ENCODE measurements around the gene POMT1. TPM values are rescaled to one million over a fixed set of nuclear protein-coding genes. Genes with fewer than 3 reads are reported as not detected.

The POMT1 gene
- total RNA-seq, 1 donor from 2014 or later = 40.0 TPM

- DNase-seq (ENCODE audit: extremely low read depth, low read depth, low spot score) = no peak
Observed at GRCh38 chr9:131523451-131524435, 21.0 kb downstream of the POMT1 start.

GRCh38 chr9:131524665-131525315, 22.1 kb downstream of the POMT1 start:
- no peak for DNase-seq (ENCODE audit: extremely low read depth, low read depth, low spot score)

DNA sequence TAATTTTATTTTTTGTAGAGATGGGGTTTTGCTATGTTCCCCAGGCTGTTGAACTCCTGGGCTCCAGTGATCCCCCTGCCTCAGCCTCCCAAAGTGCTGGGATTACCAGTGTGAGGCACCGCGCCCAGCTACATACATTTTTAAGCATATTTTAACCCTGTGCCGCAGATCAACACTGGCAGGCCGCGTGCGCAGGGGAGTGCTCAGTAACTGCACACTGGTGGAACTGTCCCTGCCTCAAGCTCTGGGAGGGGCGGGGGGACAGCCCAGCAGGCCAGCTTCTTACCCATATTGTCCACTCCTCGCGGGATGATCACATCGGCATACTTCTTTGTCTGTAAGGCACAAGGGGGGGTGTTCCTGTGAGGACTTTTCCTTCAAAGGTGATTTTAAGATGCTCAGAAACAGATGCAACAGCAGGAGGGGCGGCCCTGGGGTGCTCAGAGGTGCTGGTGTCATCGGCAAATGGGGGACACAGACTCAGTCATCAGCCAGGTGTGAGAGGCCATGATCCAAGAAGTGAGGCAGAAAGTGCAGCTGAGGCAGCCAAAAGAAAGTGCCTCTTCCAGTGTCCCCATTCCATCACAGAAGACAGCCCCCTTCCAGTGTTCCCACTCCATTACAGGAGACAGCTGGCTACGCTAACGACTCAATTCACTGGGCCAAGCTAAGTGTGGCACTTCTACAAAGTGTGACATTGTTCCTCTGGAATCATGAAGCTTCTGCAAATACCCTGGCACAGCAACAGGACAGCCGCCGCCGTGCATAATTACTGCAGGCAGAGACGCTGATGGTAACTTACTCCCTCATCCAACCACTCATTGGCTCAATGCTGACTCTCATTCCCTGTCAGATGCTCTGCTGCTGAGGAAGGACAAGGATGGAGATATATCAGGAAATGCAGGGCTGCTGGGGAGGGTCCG, 23.2 kb downstream of the POMT1 start:
- no peak for DNase-seq (ENCODE audit: extremely low read depth, low read depth, low spot score)

DNA sequence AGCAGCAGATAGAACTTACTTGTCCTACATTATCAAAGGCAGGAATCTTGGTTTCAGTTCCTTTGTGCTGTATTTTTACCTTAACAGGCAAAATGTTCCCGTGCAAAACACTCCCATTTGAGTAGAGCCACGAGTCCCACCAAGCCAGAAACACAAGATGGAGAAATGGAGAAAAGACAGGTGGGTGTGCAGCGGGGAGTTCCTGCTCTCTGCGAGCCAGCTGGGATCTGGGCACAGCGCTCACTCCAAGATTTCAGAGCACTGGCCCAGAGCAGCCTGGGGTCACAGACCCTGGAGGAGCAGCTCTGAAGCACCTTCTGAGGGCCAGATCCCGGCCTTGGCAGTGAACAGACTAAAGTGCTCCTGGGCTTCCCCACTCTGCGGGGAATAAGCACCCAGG, 25.5 kb downstream of the POMT1 start:
- no peak for DNase-seq (ENCODE audit: extremely low read depth, low read depth, low spot score)

- no peak for DNase-seq (ENCODE audit: extremely low read depth, low read depth, low spot score)
Observed at GRCh38 chr9:131528886-131529505, 26.3 kb downstream of the POMT1 start.

DNA sequence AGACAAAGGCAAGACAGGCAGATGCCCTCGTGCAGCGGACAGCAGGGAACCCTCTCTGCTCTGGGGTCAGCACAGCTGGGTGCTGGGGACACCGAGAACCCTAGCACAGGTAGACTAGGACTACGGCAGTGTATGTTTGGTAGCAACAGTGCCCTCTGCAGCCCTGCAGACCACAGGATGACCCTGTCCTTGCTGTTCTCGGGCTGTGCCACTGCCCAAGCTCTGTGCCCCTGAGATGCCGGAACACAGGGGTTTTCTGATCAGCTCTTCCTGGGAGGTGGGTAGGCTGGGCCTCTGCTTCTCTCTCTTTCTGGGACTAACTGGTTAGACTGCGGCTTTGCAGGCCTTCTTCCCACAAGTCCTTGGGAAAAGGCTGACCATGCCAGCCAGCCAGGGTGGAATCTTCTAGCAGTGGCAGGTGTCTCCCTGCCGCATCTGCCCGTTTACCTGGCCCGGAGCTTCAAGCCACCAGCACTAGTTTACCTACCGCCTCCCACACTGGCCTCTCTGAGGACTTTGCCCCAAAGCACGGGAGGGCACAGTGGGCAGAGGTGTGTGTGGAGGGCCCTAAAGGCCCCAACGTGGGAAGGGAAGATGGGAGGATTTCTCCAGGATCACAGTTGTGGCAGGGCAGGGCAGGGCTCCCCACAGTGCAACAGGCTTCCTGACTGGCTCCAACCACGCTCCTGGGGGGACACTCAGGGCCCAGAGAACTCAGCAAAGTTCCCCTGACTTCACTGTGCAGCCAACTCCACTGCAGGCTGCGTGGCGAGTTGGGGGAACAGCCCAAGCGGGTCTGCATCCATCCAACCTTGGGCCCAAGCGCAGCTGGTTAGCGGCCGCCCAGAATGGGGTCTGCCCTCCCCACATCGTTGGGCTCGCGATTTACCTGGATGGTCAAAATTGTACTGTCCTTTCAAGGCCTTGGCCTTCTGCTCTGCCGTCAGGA, 27.2 kb downstream of the POMT1 start:
- DNase-seq (ENCODE audit: extremely low read depth, low read depth, low spot score) = no peak

- DNase-seq (ENCODE audit: extremely low read depth, low read depth, low spot score) = no peak
Observed at GRCh38 chr9:131530546-131530919, 27.8 kb downstream of the POMT1 start.

- no peak for DNase-seq (ENCODE audit: extremely low read depth, low read depth, low spot score)
Observed at GRCh38 chr9:131530920-131531832, 28.5 kb downstream of the POMT1 start, which contains the start of gene UCK1. TSS of gene UCK1 (minus strand) at chr9:131531263. CDS start at chr9:131531174, 89 bp downstream.

DNA sequence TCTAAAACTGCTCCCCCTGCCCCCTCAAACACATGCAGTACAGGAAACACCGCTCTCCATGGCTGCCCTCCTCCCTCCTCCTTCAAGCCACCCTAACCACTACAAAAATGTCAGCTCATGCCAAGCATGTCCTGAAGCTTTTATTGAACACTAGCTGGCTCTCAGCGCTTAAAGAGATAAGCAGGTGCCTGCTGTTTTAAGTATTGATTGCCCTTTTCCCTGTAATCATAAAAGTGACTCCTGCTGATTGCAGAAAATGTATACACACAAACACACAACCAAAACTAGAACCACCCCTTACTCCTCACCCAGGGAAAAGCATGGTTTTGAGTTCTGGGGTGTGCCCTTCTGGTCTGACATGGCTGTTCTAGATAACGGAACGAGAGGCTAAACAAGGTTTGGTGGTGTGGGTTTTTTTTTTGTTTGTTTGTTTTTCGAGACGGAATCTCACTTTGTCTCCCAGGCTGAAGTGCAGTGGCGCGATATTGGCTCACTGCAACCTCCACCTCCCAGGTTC, 32.1 kb downstream of the POMT1 start:
- DNase-seq (ENCODE audit: extremely low read depth, low read depth, low spot score) = no peak

GRCh38 chr9:131537946-131538345, 35.2 kb downstream of the POMT1 start:
- no peak for DNase-seq (ENCODE audit: extremely low read depth, low read depth, low spot score)

DNA sequence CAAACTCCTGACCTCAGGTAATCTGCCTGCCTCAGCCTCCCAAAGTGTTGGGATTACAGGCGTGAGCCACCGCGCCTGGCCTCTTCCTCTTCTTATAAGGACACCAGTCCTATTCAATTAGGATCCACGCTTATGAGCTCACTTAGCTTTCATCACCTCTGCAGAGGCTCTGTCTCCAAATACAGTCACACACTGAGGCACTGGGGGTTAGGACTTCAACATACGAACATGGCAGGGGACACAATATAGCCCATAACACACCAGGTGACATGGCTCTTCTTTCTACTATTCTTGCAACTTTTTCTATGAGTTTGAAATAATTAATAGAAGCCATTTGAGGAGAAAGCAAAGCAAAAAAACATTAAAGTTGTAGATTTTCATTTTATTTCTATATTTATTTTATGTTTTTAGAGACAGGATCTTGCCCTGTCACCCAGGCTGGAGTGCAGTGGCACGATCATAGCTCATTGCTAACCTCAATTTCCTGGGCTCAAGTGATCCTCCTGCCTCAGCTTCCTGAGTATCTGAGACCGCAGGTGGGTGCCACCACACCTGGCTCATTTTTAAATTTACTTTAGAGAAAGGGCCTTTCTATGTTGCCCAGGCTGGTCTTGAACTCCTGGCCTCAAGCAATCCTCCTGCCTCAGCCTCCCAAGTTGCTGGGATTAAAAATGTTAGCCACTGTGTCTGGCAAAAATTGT, 36.7 kb downstream of the POMT1 start:
- DNase-seq (ENCODE audit: extremely low read depth, low read depth, low spot score) = no peak

DNA sequence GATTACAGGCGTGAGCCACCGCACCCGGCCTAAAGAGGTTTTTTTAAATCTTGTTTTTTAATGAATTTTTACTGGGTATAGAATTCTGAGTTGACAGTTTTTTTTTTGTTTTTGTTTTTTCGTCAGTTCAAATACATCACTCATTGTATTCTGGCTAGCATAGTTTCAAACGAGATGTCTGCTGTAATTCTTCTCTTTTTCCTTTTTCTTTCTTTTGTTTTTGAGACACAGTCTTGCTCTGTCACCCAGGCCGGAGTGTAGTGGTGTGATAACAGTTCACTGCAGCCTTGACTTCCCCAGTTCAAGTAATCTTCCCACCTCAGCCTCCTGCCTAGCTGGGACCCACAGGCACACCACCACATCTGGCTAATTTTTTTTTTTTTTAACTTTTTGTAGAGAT, 40.4 kb downstream of the POMT1 start:
- DNase-seq (ENCODE audit: extremely low read depth, low read depth, low spot score) = no peak

DNA sequence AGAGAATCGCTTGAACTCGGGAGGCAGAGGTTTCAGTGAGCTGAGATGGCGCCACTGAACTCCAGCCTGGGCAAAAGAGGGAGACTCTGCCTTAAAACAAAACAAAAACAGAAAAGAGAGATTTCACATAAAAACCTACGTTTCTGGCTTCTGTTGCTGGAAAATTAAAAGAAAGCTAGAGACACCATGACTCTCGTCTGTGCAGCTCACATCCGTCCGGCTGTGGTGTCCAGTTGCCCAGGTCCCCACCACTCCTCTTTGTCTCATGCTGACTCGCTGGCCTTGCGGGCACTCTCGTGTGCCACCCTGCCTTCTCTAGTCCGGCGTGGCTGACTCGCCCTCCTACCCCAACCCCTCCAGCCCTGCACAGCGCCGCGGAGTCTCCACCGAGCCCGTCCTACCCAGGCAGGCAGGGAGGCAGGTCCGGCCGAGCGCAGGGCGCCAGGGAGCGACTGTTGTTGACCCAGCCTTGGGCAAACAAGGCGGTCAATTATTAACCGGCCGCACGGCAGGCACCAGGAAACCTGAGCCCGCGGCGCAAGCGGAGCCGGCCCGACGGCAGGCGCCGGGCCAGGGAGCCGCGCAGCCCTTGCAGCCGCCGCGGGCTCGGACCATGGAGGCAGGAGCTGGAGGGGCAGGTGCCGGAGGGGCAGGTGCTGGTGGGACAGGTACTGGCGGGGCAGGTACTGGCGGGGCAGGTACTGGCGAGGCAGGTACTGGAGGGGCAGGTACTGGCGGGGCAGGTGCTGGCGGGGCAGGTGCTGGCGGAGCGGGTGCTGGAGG, 42.5 kb downstream of the POMT1 start, which contains the start of gene PRRT1B:
PRRT1B (plus strand) TSS at position 521 of the 783 bp plus-strand sequence; CDS start at position 614, 93 bp downstream.
- no peak for DNase-seq (ENCODE audit: extremely low read depth, low read depth, low spot score)

DNA sequence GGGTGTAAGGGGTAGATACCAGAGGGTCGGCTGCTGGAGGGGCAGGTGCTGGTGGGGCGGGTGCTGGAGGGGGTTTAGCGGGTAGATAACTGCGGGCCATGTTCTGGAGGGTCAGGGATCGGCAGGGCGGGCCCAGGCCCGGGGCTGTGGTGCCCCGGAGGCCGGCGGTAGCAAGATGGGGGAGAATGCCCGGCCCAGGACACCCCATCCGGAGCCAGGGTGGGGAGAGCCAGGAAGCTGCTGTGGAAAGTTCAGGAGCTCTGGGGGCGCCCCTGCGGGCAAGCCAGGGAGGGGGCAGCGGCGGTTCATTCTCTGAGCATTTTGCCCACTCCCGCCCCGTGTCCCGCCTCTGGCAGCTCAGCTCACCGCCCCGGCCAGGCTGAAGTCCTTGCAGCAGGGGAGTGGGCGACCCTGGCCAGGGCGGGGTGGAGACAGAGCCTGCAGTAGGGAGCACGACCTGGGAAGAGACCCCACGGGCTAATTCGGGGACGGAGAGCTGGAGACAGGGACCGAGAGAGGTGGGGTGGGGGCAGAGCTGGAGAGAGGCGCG, 43.1 kb downstream of the POMT1 start:
- no peak for DNase-seq (ENCODE audit: extremely low read depth, low read depth, low spot score)

- DNase-seq (ENCODE audit: extremely low read depth, low read depth, low spot score) = no peak
Observed at GRCh38 chr9:131546336-131547084, 43.8 kb downstream of the POMT1 start.

Measured in glomerular endothelial cell (primary cell).